HepG2 (cell line): Measurements from ENCODE around the gene ACTL7B. TPM values are rescaled to one million over a fixed set of nuclear protein-coding genes. Genes with fewer than 3 reads are reported as not detected.

Source experiments
- GATAD2A ChIP-seq: IDR thresholded peaks from 2 replicates; pipeline ENCODE4 v1.6.1; 2016
- KLF15 ChIP-seq: sonication (generic); formaldehyde crosslinking; IDR thresholded peaks from 2 replicates; pipeline ENCODE4 v1.8.1; 2023; ENCODE audit warnings: borderline replicate concordance, mild to moderate bottlenecking, inconsistent platforms, missing genetic modification reagents, mixed read lengths
- NCOA2 ChIP-seq: sonication (generic); formaldehyde crosslinking; IDR thresholded peaks from 2 replicates; pipeline ENCODE4 v1.8.0; 2022; ENCODE audit warnings: inconsistent platforms
- PAWR ChIP-seq: sonication (generic); formaldehyde crosslinking; IDR thresholded peaks from 2 replicates; pipeline ENCODE4 v1.4.0; 2020; ENCODE audit warnings: missing genetic modification reagents, mild to moderate bottlenecking, borderline replicate concordance
- RCOR2 ChIP-seq: IDR thresholded peaks from 2 replicates; pipeline ENCODE4 v1.6.1; 2016; ENCODE audit warnings: missing biosample characterization, missing genetic modification reagents
- REXO4 ChIP-seq: sonication (generic); formaldehyde crosslinking; IDR thresholded peaks from 2 replicates; pipeline ENCODE4 v1.8.0; 2022; ENCODE audit warnings: missing genetic modification reagents, mild to moderate bottlenecking, borderline replicate concordance
- STAT5B ChIP-seq: sonication (generic); formaldehyde crosslinking; IDR thresholded peaks from 2 replicates; pipeline ENCODE4 v1.4.0; 2020; ENCODE audit warnings: missing genetic modification reagents
- ZC3H13 ChIP-seq: sonication (generic); formaldehyde crosslinking; IDR thresholded peaks from 2 replicates; pipeline ENCODE4 v1.8.1; 2023; ENCODE audit warnings: mild to moderate bottlenecking, missing genetic modification reagents, moderate library complexity
- ZKSCAN5 ChIP-seq: sonication (generic); formaldehyde crosslinking; IDR thresholded peaks from 2 replicates; pipeline ENCODE4 v1.5.1; 2020; ENCODE audit warnings: mild to moderate bottlenecking, missing genetic modification reagents
- ZNF12 ChIP-seq: sonication (generic); formaldehyde crosslinking; IDR thresholded peaks from 2 replicates; pipeline ENCODE4 v1.5.0; 2020; ENCODE audit warnings: missing genetic modification reagents
- ZNF138 ChIP-seq: sonication (generic); formaldehyde crosslinking; IDR thresholded peaks from 2 replicates; pipeline ENCODE4 v1.5.0; 2020; ENCODE audit warnings: mild to moderate bottlenecking, low read depth, missing genetic modification reagents
- ZNF780A ChIP-seq: sonication (generic); formaldehyde crosslinking; IDR thresholded peaks from 2 replicates; pipeline ENCODE4 v1.8.0; 2022; ENCODE audit warnings: mild to moderate bottlenecking, missing genetic modification reagents, moderate library complexity
- ZNF782 ChIP-seq: sonication (generic); formaldehyde crosslinking; IDR thresholded peaks from 2 replicates; pipeline ENCODE4 v1.4.0; 2020; ENCODE audit warnings: missing genetic modification reagents, mild to moderate bottlenecking, borderline replicate concordance
- polyA plus RNA-seq, 8 experiments: library from polyadenylated mRNA; depleted of rRNA in 3 of 8; stranded (reverse) in 7 of 8; unstranded in 1 of 8; fragments of >200 nt; fragmentation: Illumina TruSeq in 4 of 8; extraction: Trizol in 4 of 8; gene quantifications; 2 replicates each; pipeline versions ENCODE4 v1.2.1 to v1.2.3, GENCODE V29; 2011 to 2016; ENCODE audit warnings: low read depth in 4 of 8, missing spikeins in 1 of 8, mixed read lengths in 1 of 8; ENCODE audit not compliant: insufficient read depth in 1 of 8
- total RNA-seq, 5 experiments: library from RNA; depleted of rRNA; stranded (reverse); fragments of >200 nt; fragmentation: Illumina TruSeq; extraction: Trizol; gene quantifications; 2 replicates each; pipeline ENCODE4 v1.2.3, GENCODE V29; 2016; ENCODE audit warnings: low read depth in 1 of 5
- TF ChIP-seq, protein P1 (sequence below): sonication (generic); formaldehyde crosslinking; IDR thresholded peaks from 2 replicates; pipeline ENCODE4 v1.9.0; 2021; ENCODE audit warnings: mild to moderate bottlenecking, missing genetic modification reagents
- TF ChIP-seq, protein P2 (sequence below), 2 experiments: fragments of 450-650 bp in 1 of 2; sonication (generic) in 1 of 2; formaldehyde crosslinking; IDR thresholded peaks; 2 replicates each; pipeline versions ENCODE4 v1.5.0 to v1.8.0; 2020 to 2022; ENCODE audit warnings: mild to moderate bottlenecking in 1 of 2, missing genetic modification reagents in 1 of 2
- TF ChIP-seq, protein P3 (sequence below): sonication (generic); formaldehyde crosslinking; IDR thresholded peaks from 2 replicates; pipeline ENCODE4 v1.8.0; 2022; ENCODE audit warnings: mild to moderate bottlenecking, missing genetic modification reagents, moderate library complexity
- TF ChIP-seq, protein P4 (sequence below): sonication (generic); formaldehyde crosslinking; IDR thresholded peaks from 2 replicates; pipeline ENCODE4 v1.4.0; 2020; ENCODE audit warnings: missing genetic modification reagents, borderline replicate concordance

ACTL7B gene
- total and polyA plus RNA-seq, 2 of the 13 experiments (the other 11 are each of a cell fraction or from before 2014, with no cell fraction given), result 0.07 to 0.11 TPM

DNA sequence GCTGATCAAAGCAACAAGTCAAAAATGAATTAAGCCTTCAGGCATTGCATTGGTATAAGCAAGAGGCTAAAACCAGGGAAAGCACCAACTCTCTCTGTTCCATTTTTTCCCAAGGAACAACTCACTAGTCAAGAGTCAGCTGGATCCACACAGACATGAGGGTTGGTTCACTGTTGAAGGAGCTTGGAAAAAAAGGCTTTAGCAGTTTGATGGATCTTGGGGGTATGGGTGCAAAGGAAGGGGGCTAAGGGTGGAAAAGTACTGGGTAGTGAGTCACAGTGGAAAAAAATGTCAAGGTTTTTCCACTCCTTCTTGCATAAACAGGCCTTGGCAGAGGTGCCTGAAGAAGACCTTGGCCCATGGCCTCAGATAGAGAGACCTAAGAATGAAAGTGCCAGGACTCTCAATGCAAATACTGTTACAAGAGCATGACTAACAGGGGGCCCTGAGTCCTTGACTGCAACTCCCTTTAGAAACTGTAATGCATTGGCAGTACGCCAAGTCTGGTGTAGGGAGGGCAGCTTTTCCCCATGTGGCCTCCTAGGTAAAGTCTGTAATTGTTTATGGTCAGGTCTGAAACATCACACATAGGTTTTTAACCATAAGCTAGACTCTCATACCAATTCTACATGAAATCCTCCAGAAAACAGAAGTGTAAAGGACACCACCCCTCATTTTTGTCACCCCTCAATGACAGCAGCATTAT, 30.0 kb upstream of the ACTL7B start (continued):
- TF ChIP-seq, protein P1, sequence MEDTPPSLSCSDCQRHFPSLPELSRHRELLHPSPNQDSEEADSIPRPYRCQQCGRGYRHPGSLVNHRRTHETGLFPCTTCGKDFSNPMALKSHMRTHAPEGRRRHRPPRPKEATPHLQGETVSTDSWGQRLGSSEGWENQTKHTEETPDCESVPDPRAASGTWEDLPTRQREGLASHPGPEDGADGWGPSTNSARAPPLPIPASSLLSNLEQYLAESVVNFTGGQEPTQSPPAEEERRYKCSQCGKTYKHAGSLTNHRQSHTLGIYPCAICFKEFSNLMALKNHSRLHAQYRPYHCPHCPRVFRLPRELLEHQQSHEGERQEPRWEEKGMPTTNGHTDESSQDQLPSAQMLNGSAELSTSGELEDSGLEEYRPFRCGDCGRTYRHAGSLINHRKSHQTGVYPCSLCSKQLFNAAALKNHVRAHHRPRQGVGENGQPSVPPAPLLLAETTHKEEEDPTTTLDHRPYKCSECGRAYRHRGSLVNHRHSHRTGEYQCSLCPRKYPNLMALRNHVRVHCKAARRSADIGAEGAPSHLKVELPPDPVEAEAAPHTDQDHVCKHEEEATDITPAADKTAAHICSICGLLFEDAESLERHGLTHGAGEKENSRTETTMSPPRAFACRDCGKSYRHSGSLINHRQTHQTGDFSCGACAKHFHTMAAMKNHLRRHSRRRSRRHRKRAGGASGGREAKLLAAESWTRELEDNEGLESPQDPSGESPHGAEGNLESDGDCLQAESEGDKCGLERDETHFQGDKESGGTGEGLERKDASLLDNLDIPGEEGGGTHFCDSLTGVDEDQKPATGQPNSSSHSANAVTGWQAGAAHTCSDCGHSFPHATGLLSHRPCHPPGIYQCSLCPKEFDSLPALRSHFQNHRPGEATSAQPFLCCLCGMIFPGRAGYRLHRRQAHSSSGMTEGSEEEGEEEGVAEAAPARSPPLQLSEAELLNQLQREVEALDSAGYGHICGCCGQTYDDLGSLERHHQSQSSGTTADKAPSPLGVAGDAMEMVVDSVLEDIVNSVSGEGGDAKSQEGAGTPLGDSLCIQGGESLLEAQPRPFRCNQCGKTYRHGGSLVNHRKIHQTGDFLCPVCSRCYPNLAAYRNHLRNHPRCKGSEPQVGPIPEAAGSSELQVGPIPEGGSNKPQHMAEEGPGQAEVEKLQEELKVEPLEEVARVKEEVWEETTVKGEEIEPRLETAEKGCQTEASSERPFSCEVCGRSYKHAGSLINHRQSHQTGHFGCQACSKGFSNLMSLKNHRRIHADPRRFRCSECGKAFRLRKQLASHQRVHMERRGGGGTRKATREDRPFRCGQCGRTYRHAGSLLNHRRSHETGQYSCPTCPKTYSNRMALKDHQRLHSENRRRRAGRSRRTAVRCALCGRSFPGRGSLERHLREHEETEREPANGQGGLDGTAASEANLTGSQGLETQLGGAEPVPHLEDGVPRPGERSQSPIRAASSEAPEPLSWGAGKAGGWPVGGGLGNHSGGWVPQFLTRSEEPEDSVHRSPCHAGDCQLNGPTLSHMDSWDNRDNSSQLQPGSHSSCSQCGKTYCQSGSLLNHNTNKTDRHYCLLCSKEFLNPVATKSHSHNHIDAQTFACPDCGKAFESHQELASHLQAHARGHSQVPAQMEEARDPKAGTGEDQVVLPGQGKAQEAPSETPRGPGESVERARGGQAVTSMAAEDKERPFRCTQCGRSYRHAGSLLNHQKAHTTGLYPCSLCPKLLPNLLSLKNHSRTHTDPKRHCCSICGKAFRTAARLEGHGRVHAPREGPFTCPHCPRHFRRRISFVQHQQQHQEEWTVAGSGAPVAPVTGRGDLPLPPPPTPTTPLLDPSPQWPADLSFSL (CRISPR knock-in tag), result no peak
- no peak for TF ChIP-seq STAT5B (CRISPR knock-in tag)
- peak; percentile 49; the same call in 1 of the 2 replicates for TF ChIP-seq ZNF782 (CRISPR knock-in tag)
- TF ChIP-seq ZKSCAN5 (CRISPR knock-in tag), result no peak
- no peak for TF ChIP-seq ZNF138 (CRISPR knock-in tag)
- TF ChIP-seq ZC3H13 (CRISPR knock-in tag), result no peak
- peak; percentile 93 for TF ChIP-seq RCOR2 (CRISPR knock-in tag)
- TF ChIP-seq, protein P2, sequence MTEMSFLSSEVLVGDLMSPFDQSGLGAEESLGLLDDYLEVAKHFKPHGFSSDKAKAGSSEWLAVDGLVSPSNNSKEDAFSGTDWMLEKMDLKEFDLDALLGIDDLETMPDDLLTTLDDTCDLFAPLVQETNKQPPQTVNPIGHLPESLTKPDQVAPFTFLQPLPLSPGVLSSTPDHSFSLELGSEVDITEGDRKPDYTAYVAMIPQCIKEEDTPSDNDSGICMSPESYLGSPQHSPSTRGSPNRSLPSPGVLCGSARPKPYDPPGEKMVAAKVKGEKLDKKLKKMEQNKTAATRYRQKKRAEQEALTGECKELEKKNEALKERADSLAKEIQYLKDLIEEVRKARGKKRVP (CRISPR knock-in tag; IDR thresholded peaks at IDR 0.05), result peak in 1 of 2 experiments; percentile 88; a peak in 2 of 4 replicates
- TF ChIP-seq GATAD2A (CRISPR knock-in tag), result peak; percentile 98
- no peak for TF ChIP-seq ZNF780A (CRISPR knock-in tag)
- TF ChIP-seq KLF15 (CRISPR knock-in tag), result no peak
- TF ChIP-seq, protein P3, sequence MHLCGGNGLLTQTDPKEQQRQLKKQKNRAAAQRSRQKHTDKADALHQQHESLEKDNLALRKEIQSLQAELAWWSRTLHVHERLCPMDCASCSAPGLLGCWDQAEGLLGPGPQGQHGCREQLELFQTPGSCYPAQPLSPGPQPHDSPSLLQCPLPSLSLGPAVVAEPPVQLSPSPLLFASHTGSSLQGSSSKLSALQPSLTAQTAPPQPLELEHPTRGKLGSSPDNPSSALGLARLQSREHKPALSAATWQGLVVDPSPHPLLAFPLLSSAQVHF (CRISPR knock-in tag), result no peak
- TF ChIP-seq, protein P4, sequence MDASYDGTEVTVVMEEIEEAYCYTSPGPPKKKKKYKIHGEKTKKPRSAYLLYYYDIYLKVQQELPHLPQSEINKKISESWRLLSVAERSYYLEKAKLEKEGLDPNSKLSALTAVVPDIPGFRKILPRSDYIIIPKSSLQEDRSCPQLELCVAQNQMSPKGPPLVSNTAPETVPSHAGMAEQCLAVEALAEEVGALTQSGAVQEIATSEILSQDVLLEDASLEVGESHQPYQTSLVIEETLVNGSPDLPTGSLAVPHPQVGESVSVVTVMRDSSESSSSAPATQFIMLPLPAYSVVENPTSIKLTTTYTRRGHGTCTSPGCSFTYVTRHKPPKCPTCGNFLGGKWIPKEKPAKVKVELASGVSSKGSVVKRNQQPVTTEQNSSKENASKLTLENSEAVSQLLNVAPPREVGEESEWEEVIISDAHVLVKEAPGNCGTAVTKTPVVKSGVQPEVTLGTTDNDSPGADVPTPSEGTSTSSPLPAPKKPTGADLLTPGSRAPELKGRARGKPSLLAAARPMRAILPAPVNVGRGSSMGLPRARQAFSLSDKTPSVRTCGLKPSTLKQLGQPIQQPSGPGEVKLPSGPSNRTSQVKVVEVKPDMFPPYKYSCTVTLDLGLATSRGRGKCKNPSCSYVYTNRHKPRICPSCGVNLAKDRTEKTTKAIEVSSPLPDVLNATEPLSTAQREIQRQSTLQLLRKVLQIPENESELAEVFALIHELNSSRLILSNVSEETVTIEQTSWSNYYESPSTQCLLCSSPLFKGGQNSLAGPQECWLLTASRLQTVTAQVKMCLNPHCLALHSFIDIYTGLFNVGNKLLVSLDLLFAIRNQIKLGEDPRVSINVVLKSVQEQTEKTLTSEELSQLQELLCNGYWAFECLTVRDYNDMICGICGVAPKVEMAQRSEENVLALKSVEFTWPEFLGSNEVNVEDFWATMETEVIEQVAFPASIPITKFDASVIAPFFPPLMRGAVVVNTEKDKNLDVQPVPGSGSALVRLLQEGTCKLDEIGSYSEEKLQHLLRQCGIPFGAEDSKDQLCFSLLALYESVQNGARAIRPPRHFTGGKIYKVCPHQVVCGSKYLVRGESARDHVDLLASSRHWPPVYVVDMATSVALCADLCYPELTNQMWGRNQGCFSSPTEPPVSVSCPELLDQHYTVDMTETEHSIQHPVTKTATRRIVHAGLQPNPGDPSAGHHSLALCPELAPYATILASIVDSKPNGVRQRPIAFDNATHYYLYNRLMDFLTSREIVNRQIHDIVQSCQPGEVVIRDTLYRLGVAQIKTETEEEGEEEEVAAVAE (CRISPR knock-in tag), result peak; percentile 87; the same call in 1 of the 2 replicates
- no peak for TF ChIP-seq REXO4
- TF ChIP-seq NCOA2 (CRISPR knock-in tag), result peak; percentile 100
- no peak for TF ChIP-seq PAWR (CRISPR knock-in tag)
- TF ChIP-seq ZNF12 (CRISPR knock-in tag), result no peak; the same call in 1 of the 2 replicates
